HUES64 (cell line): Measurements from ENCODE around the gene CDK18.
"Not testable (repeated sequence)": the region's sequence is repeated elsewhere in the genome, so short reads cannot be mapped to it uniquely, and the experiment has no call there.

ENCODE experiments used
- H3K27ac ChIP-seq: 2 replicates; pipeline ENCODE4 v1.7.0; 2013; ENCODE audit warnings: low read depth, low read length, inconsistent platforms
- H3K27me3 ChIP-seq: 2 replicates; pipeline ENCODE4 v1.6.1; 2013; ENCODE audit warnings: mild to moderate bottlenecking, low read length; ENCODE audit not compliant: insufficient read depth
- H3K36me3 ChIP-seq: 2 replicates; pipeline ENCODE4 v1.6.1; 2013; ENCODE audit warnings: mild to moderate bottlenecking, low read length; ENCODE audit not compliant: insufficient read depth
- H3K4me1 ChIP-seq: 2 replicates; pipeline ENCODE4 v1.6.1; 2013; ENCODE audit warnings: mild to moderate bottlenecking, low read length, moderate library complexity; ENCODE audit not compliant: insufficient read depth
- H3K4me3 ChIP-seq: 2 replicates; pipeline ENCODE4 v1.5.1; 2013; ENCODE audit warnings: mild to moderate bottlenecking, low read length, moderate library complexity
- H3K9ac ChIP-seq: 2 replicates; pipeline ENCODE4 v1.6.1; 2013; ENCODE audit warnings: mild to moderate bottlenecking, low read depth, low read length
- H3K9me3 ChIP-seq: 2 replicates; pipeline ENCODE4 v1.6.1; 2013; ENCODE audit warnings: low read depth, low read length; ENCODE audit not compliant: insufficient read depth
- WGBS: fragments of 150-250, 120-280 bp; methylation state at CpG from one replicate; pipeline ENCODE4 v1.1.7; 2013; ENCODE audit warnings: missing lambda C conversion rate; 5-methylcytosine and 5-hydroxymethylcytosine counted together

The CDK18 gene

DNA sequence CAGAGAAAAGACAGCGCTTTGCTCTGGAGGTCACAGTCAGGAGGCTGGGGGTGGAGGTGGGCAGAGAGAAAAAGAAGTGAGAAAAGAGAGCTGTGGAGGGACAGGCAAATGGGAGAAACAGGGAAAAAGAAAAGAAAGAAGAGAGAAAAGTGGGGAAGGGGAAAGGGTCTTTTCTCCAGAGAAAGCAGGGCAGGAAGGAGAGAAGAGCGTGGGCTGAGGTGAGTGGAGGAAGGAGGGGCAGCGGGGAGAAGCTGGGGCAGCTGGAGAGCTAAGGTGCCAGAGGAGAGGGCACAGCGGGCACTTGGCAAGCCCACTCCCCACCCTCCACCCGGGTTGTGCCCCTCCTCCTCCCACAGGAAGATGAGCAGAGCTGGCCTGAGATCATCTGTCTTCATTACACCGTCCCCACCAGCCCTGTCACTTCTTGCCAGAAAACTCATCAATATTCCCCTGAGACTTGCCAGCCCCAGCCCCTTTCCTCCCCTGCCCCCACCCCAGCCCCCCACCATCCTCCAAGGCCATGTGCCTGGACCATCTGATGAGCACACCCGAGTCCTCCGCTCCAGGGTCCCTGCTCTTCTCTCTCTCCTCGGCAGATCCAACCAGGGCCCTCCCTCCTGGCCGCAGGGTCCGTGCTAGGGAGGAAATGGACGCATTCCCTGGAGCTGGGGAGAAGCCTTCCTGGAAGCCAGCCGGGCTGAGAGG, 31.6 kb upstream of the CDK18 start:
- no peaks in the 10 kb centered on the region for H3K36me3 ChIP-seq
- H3K9ac ChIP-seq = no peak overlapping the region
- no peak overlapping the region for H3K4me3 ChIP-seq
- H3K27me3 ChIP-seq = no peaks in the 10 kb centered on the region
- peaks cover 11% of the 10 kb centered on the region for H3K4me1 ChIP-seq
- no peaks in the 10 kb centered on the region for H3K9me3 ChIP-seq
- 35% methylated on average over 13 of the region's 13 CpGs for WGBS
- no peak overlapping the region for H3K27ac ChIP-seq

DNA sequence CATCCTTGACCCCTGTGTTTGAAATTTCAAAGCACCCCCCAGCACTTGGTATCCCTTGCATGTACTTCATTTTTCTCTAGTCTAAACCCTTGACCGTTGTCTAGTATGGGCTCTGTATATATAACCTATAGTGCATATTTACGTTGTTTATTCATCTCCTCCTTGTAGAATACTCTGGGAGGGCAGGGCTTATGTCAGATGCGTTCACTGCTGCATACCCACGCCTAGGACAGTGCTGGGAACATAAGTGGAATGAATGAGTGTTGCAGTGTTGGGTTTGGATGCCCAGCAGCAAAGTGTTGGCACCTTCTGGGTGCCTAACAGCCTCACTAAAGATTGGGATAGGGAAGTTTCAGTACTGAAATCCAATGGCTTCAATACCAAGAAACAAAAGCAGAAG, 31.0 kb upstream of the CDK18 start:
- Histone ChIP-seq H3K27me3 (no peaks in the 10 kb centered on the region), H3K9ac (no peak overlapping the region), H3K4me3 (no peak overlapping the region), H3K36me3 (no peaks in the 10 kb centered on the region), H3K27ac (no peak overlapping the region), H3K4me1 (peaks cover 14% of the 10 kb centered on the region), H3K9me3 (no peaks in the 10 kb centered on the region)
- whole genome bisulfite sequencing = 46% methylated on average over 3 of the region's 4 CpGs

DNA sequence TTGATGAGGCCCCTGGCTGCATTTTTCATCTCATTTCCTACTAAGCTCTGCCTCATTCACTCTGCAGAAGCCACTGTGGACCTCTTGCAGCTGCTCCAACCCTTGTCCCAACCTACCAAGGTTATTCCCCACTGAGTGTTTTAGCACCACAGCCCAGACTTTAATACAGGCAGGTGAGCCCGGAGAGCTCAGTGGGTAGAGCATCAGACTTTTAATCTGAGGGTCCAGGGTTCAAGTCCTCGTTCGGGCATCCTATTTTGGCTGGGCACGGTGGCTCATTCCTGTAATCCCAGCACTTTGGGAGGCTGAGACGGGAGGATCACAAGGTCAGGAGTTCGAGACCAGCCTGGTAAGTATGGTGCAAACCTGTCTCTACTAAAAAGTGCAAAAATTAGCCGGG, 30.5 kb upstream of the CDK18 start:
- no peaks in the 10 kb centered on the region for H3K27me3 ChIP-seq
- H3K4me1 ChIP-seq = peaks cover 14% of the 10 kb centered on the region
- H3K4me3 ChIP-seq = no peak overlapping the region
- no peaks in the 10 kb centered on the region for H3K9me3 ChIP-seq
- H3K9ac ChIP-seq = no peak overlapping the region
- 91% methylated on average over 7 of the region's 7 CpGs for WGBS
- H3K27ac ChIP-seq = no peak overlapping the region
- H3K36me3 ChIP-seq = no peaks in the 10 kb centered on the region

DNA sequence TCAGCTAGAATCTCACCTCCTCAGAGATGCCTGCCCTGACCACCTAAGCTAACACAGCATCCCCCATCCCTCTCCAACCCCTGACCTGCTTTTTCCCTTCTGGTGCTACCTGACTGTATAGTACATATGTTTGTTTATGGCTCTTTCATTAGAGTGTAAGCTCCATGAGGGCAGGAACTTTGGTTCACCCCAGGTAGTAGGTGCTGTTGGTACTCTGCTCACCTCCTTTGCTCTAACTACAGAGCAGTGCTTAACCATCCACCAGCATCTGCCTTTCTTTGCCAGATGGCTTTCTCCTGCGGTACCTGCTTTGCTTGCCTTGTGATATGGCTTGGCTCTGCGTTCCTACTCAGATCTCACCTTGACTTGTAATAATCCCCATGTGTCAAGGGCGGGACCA, 29.9 kb upstream of the CDK18 start:
- 95% methylated on average over 3 of the region's 3 CpGs for WGBS
- no peaks in the 10 kb centered on the region for H3K36me3 ChIP-seq
- H3K4me3 ChIP-seq = no peak overlapping the region
- H3K27ac ChIP-seq = no peak overlapping the region
- H3K9ac ChIP-seq = no peak overlapping the region
- peaks cover 14% of the 10 kb centered on the region for H3K4me1 ChIP-seq
- no peaks in the 10 kb centered on the region for H3K9me3 ChIP-seq
- no peaks in the 10 kb centered on the region for H3K27me3 ChIP-seq

DNA sequence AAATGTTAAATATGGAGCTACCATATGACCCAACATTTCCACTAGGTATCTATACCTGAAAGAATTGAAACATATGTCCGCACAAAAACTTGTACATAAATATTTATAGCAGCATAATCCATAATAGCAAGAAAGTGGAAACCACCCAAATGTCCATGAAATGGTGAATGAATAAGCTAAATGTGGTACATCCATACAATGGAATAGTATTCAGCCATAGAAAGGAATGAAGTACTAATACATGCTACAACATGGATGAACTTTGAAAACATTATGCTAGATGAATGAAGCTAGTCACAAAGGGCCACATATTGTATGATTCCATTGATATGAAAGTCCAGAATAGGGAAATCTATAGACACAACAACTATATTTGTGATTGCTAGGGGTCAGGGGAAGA, 28.6 kb upstream of the CDK18 start:
- H3K27me3 ChIP-seq = 0 out of 2 replicates have a peak, but pooled peaks cover 5% of the 10 kb centered on the region
- 100% methylated on average over 1 of the region's 1 CpG for WGBS

GRCh38 chr1:205476648-205477047, 27.8 kb upstream of the CDK18 start:
- H3K9ac ChIP-seq = no peak overlapping the region
- no peaks in the 10 kb centered on the region for H3K9me3 ChIP-seq
- 91% methylated on average over 4 of the region's 4 CpGs for WGBS
- no peaks in the 10 kb centered on the region for H3K36me3 ChIP-seq
- H3K27ac ChIP-seq = no peak overlapping the region
- peaks cover 21% of the 10 kb centered on the region for H3K4me1 ChIP-seq
- 0 out of 2 replicates have a peak, but pooled peaks cover 5% of the 10 kb centered on the region for H3K27me3 ChIP-seq
- no peak overlapping the region for H3K4me3 ChIP-seq

More for the DNA sequence above, 28.6 kb upstream of the CDK18 start:
- H3K36me3 ChIP-seq = no peaks in the 10 kb centered on the region
- H3K9me3 ChIP-seq = no peaks in the 10 kb centered on the region
- peaks cover 14% of the 10 kb centered on the region for H3K4me1 ChIP-seq
- H3K9ac ChIP-seq = no peak overlapping the region
- no peak overlapping the region for H3K27ac ChIP-seq
- no peak overlapping the region for H3K4me3 ChIP-seq

DNA sequence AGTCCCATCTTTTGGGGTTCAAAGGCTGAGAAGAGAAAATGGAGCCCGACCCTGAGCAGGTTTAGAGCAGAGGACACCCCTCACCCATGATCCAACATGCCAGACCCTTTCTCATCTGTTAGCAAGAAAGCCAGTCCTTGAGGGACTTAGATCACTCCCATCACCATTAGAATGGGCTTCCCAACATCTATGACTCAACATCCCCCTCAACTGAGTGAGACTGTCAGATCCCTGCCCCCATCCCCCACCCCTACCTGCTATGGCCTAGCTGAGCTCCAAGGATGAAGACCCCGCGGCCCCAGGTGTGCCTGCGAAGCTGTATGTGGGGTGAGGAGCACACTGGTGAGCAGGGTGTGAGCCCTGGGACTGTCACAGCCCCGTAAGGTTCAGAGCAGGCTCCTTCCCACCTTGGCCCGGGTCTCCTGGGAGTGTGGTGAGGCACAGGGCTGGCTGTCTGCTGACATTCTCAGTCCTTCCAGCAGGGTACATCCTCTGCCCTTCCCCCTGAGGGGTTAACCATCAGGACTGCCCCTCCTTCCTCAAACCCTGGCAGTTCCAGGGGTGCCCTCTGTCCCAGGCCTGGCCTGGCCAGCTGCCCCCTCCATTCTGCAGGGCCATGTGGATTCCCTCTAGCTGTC, 27.2 kb upstream of the CDK18 start:
- no peak overlapping the region for H3K9ac ChIP-seq
- peaks cover 25% of the 10 kb centered on the region for H3K4me1 ChIP-seq
- H3K27ac ChIP-seq = no peak overlapping the region
- H3K36me3 ChIP-seq = no peaks in the 10 kb centered on the region
- 0 out of 2 replicates have a peak, but pooled peaks cover 5% of the 10 kb centered on the region for H3K27me3 ChIP-seq
- no peak overlapping the region for H3K4me3 ChIP-seq
- no peaks in the 10 kb centered on the region for H3K9me3 ChIP-seq
- WGBS = 29% methylated on average over 6 of the region's 6 CpGs

GRCh38 chr1:205477759-205478247, 26.7 kb upstream of the CDK18 start:
- H3K36me3 ChIP-seq = no peaks in the 10 kb centered on the region
- 0 out of 2 replicates have a peak, but pooled peaks cover 5% of the 10 kb centered on the region for H3K27me3 ChIP-seq
- no peak overlapping the region for H3K4me3 ChIP-seq
- no peak overlapping the region for H3K9ac ChIP-seq
- WGBS = 79% methylated on average over 12 of the region's 12 CpGs
- no peak overlapping the region for H3K27ac ChIP-seq
- peaks cover 25% of the 10 kb centered on the region for H3K4me1 ChIP-seq
- no peaks in the 10 kb centered on the region for H3K9me3 ChIP-seq

GRCh38 chr1:205478985-205479384, 25.5 kb upstream of the CDK18 start:
- not testable (repeated sequence) for H3K27ac ChIP-seq, H3K4me3 ChIP-seq, H3K36me3 ChIP-seq, H3K9me3 ChIP-seq, H3K9ac ChIP-seq, H3K27me3 ChIP-seq
- 88% methylated on average over 2 of the region's 2 CpGs for WGBS
- H3K4me1 ChIP-seq = peaks cover 25% of the 10 kb centered on the region

DNA sequence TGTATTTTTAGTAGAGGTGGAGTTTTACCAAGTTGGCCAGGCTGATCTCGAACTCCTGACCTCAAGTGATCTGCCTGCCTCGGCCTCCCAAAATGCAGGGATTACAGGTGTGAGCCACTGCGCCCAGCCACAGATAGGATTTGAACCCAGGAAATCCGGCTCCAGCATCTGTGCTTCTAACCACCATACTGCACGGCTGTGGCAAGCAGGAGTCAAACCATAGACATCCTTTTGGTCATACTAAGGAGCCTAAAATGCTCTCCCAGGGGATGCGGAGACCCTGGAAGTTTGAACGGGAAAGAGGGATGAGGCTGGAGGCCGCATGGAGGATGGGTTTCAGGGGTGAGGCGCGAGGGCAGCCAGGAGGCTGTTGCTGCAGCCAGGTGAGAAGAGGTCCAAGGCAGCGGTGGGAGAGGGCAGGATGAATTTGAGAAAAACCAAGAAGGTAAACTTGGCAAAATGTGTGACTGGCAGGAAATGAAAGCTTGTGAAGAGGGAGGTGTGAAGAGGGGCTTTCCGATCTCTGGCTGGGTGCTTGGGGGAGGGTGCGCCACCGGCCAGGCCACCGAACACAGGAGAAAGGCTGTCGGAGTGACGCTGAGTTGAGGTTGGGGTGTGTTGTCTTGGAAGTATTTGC, 24.0 kb upstream of the CDK18 start:
- Histone ChIP-seq H3K9ac (no peak overlapping the region), H3K4me3 (no peak overlapping the region), H3K9me3 (no peaks in the 10 kb centered on the region), H3K27me3 (0 out of 2 replicates have a peak, but pooled peaks cover 5% of the 10 kb centered on the region), H3K36me3 (no peaks in the 10 kb centered on the region), H3K4me1 (peaks cover 25% of the 10 kb centered on the region), H3K27ac (no peak overlapping the region)
- WGBS = 55% methylated on average over 17 of the region's 17 CpGs

DNA sequence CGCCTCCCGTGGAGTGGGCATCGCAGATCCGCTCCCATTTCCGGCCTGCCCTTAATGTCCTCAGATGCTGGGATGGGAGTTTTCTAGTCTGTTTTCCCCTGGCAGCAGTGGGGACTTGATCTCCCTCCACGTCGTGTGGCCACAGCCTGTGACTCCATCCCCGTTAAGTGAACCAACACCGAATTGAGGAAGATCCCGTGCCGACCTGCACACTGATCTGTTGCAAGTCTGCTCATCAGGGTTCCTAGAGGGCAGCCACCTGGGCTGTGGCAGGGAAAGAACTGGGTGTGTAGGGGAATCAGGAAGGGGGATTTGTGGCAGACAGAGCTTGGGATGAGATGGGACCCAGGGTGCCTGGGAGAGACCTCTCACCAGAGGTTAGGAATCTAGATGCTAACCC, 23.3 kb upstream of the CDK18 start:
- H3K27ac ChIP-seq = no peak overlapping the region
- 0 out of 2 replicates have a peak, but pooled peaks cover 5% of the 10 kb centered on the region for H3K27me3 ChIP-seq
- H3K4me3 ChIP-seq = no peak overlapping the region
- no peaks in the 10 kb centered on the region for H3K9me3 ChIP-seq
- no peak overlapping the region for H3K9ac ChIP-seq
- WGBS = 52% methylated on average over 11 of the region's 11 CpGs
- H3K4me1 ChIP-seq = peaks cover 25% of the 10 kb centered on the region
- no peaks in the 10 kb centered on the region for H3K36me3 ChIP-seq
